HT1080 (cell line): ENCODE results near the gene CDC42BPA. TPM values are rescaled to one million over a fixed set of nuclear protein-coding genes. Genes with fewer than 3 reads are reported as not detected.

Source experiments
- DNase-seq: peaks from one replicate; pipeline ENCODE4 v3.0.0-alpha.2; 2015; ENCODE audit warnings: low read depth
- total RNA-seq: library from RNA; depleted of rRNA; stranded (reverse); fragments of >200 nt; shearing (Covaris generic); gene quantifications from 2 replicates; pipeline ENCODE4 v1.2.3, GENCODE V29; 2014

The CDC42BPA gene
- total RNA-seq, 1 experiment from 2014 or later: 14.2 TPM

- no peak for DNase-seq
Measured at GRCh38 chr1:226982451-226983177, 335.7 kb downstream of the CDC42BPA start.

GRCh38 chr1:226981838-226982237 is 336.5 kb downstream of the CDC42BPA start:
- no peak for DNase-seq

GRCh38 chr1:226981386-226981817 is 336.9 kb downstream of the CDC42BPA start:
- DNase-seq: no peak

- DNase-seq: no peak
Measured at GRCh38 chr1:226980565-226981385, 337.5 kb downstream of the CDC42BPA start.

- DNase-seq: no peak
Measured at GRCh38 chr1:226980122-226980560, 338.2 kb downstream of the CDC42BPA start.

- DNase-seq: no peak
Measured at GRCh38 chr1:226979517-226980121, 338.7 kb downstream of the CDC42BPA start.

- no peak for DNase-seq
Measured at GRCh38 chr1:226979115-226979516, 339.2 kb downstream of the CDC42BPA start.

- DNase-seq: no peak
Measured at GRCh38 chr1:226978432-226979114, 339.7 kb downstream of the CDC42BPA start.

- no peak for DNase-seq
Measured at GRCh38 chr1:226977643-226978431, 340.5 kb downstream of the CDC42BPA start.

- DNase-seq: no peak
Measured at GRCh38 chr1:226976978-226977642, 341.2 kb downstream of the CDC42BPA start.

- DNase-seq: no peak
Measured at GRCh38 chr1:226976276-226976977, 341.9 kb downstream of the CDC42BPA start.

GRCh38 chr1:226975259-226976250 is 342.7 kb downstream of the CDC42BPA start:
- no peak for DNase-seq

GRCh38 chr1:226974544-226975258 is 343.6 kb downstream of the CDC42BPA start:
- DNase-seq: no peak

GRCh38 chr1:226973898-226974543 is 344.3 kb downstream of the CDC42BPA start:
- DNase-seq: no peak

GRCh38 chr1:226973371-226973897 is 344.9 kb downstream of the CDC42BPA start:
- no peak for DNase-seq

- no peak for DNase-seq
Measured at GRCh38 chr1:226972931-226973330, 345.4 kb downstream of the CDC42BPA start.

GRCh38 chr1:226971765-226972164 is 346.5 kb downstream of the CDC42BPA start:
- DNase-seq: no peak
